Ishikawa (cell line): Measurements from ENCODE around the gene C16orf46.

ENCODE experiments used
- CEBPB ChIP-seq: IDR thresholded peaks from 2 replicates; pipeline ENCODE4 v1.6.1; 2012
- EP300 ChIP-seq: IDR thresholded peaks from 2 replicates; pipeline ENCODE4 v1.6.1; 2012; ENCODE audit warnings: borderline replicate concordance
- RAD21 ChIP-seq: IDR thresholded peaks from 2 replicates; pipeline ENCODE4 v1.6.1; 2012; ENCODE audit warnings: low read depth
- TF ChIP-seq, protein P1 (sequence below): IDR thresholded peaks from 2 replicates; pipeline ENCODE4 v1.6.1; 2012; ENCODE audit warnings: low read depth, mild to moderate bottlenecking
- TF ChIP-seq, protein P2 (sequence below): IDR thresholded peaks from 2 replicates; pipeline ENCODE4 v1.6.1; 2012

DNA sequence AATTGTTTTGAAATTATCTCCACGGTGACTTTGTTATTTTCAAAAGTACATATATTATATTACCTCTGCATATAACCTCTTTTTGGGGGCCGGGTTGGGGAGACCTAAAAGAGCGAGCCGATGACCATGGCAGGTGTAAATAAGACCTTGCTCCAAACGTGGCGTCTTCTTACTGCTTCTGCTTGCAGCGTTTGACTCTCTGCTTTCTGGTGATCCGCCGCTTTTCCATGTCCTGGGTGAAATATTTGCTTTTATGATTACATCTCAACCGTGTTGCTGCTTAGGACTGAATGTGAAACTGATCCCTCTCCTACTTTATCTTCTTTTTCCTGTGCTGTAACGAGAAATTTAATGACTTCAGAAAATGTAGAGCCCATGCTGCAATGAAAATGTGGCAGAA lies 23.3 kb downstream of the C16orf46 start:
- TF ChIP-seq, protein P1, sequence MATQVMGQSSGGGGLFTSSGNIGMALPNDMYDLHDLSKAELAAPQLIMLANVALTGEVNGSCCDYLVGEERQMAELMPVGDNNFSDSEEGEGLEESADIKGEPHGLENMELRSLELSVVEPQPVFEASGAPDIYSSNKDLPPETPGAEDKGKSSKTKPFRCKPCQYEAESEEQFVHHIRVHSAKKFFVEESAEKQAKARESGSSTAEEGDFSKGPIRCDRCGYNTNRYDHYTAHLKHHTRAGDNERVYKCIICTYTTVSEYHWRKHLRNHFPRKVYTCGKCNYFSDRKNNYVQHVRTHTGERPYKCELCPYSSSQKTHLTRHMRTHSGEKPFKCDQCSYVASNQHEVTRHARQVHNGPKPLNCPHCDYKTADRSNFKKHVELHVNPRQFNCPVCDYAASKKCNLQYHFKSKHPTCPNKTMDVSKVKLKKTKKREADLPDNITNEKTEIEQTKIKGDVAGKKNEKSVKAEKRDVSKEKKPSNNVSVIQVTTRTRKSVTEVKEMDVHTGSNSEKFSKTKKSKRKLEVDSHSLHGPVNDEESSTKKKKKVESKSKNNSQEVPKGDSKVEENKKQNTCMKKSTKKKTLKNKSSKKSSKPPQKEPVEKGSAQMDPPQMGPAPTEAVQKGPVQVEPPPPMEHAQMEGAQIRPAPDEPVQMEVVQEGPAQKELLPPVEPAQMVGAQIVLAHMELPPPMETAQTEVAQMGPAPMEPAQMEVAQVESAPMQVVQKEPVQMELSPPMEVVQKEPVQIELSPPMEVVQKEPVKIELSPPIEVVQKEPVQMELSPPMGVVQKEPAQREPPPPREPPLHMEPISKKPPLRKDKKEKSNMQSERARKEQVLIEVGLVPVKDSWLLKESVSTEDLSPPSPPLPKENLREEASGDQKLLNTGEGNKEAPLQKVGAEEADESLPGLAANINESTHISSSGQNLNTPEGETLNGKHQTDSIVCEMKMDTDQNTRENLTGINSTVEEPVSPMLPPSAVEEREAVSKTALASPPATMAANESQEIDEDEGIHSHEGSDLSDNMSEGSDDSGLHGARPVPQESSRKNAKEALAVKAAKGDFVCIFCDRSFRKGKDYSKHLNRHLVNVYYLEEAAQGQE: no peak
- TF ChIP-seq EP300: no peak
- no peak for TF ChIP-seq CEBPB
- TF ChIP-seq, protein P2, sequence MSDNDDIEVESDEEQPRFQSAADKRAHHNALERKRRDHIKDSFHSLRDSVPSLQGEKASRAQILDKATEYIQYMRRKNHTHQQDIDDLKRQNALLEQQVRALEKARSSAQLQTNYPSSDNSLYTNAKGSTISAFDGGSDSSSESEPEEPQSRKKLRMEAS: no peak
- no peak for TF ChIP-seq RAD21
